Measurements from ENCODE around the gene MRPL12.

The MRPL12 gene

GRCh38 chr17:81702934-81703746, at the start of gene MRPL12:
Gene MRPL12 (plus strand): TSS chr17:81703367. CDS start chr17:81703502, 135 bp downstream.
- DNase-seq, result peak; percentile 94

DNA sequence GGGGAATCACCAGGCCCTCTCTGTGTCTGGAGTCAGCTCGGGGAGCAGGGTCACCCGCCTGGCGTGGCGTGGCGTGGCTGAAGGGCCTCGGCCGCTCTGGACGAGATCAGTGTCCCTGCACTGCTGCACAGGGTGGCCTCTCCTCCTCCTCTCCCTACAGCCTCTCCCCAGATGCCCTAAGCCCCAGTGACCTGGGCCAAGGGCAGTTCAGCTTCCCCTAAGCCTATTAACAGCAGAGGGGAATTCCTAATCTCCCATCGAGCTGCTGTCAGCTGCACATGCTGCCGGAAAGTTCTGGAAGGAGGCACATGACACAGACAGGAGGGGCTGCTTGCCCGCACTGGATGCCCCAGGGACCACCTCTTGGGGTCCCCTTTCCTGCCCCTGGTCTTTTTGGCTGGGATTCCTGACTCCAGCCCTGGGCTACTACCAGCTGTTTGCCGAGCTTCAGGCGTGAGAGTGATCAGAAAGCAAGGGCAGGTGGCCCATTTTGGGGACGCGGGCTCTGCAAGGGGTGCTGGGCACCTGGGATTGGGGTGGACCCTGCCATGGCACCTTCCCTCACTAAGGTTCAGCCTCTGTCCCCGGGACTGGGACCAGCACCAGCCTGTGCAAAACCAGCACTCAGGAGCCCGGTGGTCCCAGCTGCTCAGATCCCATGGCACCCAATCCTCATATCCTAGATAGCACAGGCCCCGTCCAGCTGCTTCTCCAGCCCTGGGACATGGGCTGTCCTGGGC, 47.6 kb upstream of the MRPL12 start:
- no peak for DNase-seq

DNA sequence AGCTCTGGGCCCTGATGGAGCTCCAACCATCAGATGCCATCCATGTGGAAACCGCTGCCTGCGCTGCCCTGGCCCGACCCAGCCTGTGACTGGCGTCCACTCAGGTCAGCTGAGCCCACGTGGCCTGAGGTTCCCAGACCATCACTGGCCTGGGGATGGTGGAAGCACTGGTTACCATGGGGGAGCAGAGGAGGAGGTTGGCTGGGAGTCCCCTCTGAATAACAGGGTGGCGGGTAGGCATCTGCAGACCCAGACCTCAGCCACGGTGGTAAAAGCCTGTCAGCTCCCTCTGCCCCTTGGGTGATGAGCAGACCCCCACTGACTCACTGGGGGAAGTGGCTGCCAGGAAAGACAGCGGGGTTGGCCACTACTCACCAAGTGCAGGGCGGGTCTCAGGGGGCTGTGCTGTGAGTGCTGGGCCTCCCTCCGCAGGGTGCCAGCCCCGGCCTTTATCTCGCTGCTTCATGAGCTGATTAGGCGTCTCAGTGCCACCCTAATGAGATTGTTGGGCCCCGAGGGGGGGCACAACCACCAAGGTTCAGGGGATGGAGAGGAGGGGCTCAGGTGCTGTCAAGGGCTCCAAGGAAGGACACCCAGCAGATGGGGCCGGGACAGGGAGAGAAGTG, 46.9 kb upstream of the MRPL12 start, which contains the start of gene PDE6G:
Gene PDE6G, minus strand, starts transcription at position 425 of the 626 bp plus-strand sequence. CDS start 3,237 bp downstream, outside the sequence.
- no peak for DNase-seq

GRCh38 chr17:81656835-81657234, 46.3 kb upstream of the MRPL12 start:
- DNase-seq, result no peak

DNA sequence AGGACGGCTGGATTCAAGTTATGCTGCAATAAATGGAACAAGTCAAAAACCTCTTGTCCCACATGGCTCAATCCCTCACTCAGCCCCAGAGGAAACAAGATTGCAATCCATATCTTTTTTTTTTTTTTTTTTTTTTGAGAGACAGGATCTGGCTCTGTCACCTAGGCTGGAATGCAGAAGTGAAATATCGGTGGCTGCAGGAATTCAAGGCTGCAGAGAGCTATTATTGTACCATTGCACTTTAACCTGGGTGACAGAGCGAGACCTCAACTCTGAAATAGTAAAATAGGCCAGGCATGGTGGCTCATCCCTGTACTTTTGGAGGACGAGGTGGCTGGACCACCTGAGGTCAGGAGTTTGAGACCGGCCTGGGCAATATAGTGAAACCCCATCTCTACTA, 44.1 kb upstream of the MRPL12 start:
- DNase-seq, result no peak

DNA sequence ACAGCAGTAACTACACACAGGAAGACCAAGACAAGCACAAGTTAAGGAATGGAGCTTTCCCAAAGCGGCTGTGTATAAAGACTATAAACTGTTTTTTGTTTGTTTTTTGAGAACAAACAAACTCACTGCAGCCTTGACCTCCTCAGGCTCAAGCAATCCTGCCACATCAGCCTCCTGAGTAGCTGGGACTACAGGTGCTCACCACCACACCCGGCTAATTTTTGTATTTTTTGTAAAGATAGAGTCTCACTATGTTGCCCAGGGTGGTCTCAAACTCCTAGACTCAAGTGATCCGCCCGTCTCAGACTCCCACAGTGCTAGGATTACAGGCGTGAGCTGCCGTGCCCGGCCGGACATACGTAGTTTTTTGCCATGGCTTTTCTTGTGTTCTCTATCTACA, 42.7 kb upstream of the MRPL12 start:
- no peak for DNase-seq

DNA sequence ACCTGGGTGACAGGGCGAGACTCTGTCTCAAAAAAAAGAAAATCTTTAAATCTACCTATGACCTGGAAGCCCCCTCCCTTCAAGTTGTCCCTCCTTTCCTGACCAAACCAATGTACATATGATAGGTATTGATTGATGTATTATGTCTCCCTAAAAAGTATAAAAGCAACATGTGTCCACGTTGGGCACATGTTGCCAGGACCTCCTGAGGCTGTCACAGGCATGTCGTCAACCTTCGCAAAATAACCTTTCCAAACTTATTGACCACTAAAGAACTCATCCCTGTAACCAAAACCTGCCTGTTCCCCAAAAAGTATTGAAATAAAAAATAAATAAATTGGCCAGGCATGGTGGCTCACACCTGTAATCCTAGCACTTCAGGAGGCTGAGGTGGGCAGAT, 41.2 kb upstream of the MRPL12 start:
- DNase-seq, result no peak

GRCh38 chr17:81664051-81664470, 39.1 kb upstream of the MRPL12 start:
- DNase-seq, result peak; percentile 66

GRCh38 chr17:81665205-81666091, 37.7 kb upstream of the MRPL12 start:
- DNase-seq, result peak; percentile 88

DNA sequence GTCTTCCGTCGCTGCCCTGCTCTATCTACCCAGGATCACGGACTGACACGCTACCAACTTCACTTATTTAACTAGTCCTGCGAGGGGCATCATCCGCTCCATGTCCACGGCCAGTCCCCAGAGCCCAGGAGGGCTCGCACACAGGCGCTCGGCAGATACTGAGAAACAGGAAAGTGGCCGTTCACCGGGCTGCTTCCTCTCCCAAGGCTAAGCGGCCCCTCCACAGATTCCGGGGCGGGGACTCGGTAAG, 37.1 kb upstream of the MRPL12 start:
- no peak for DNase-seq

GRCh38 chr17:81666342-81667191, 36.6 kb upstream of the MRPL12 start, which contains the start of the genes CCDC137 and OXLD1:
Gene CCDC137 (plus strand): TSS chr17:81666737. CDS start chr17:81666767, 30 bp downstream.
Gene OXLD1 (minus strand): TSS chr17:81666605. CDS start chr17:81666577, 28 bp downstream.
- peak; percentile 95 for DNase-seq

GRCh38 chr17:81667754-81668153, 35.4 kb upstream of the MRPL12 start:
- no peak for DNase-seq

- no peak for DNase-seq
These were observed 30.7 kb upstream of the MRPL12 start for GRCh38 chr17:81672504-81672903.

GRCh38 chr17:81672954-81673353, 30.2 kb upstream of the MRPL12 start:
- no peak for DNase-seq

- no peak for DNase-seq
These were observed 29.5 kb upstream of the MRPL12 start for GRCh38 chr17:81673561-81674258.

GRCh38 chr17:81675515-81676221, 27.5 kb upstream of the MRPL12 start:
- DNase-seq, result peak; percentile 71

- no peak for DNase-seq
These were observed 26.3 kb upstream of the MRPL12 start for GRCh38 chr17:81676906-81677305.

DNA sequence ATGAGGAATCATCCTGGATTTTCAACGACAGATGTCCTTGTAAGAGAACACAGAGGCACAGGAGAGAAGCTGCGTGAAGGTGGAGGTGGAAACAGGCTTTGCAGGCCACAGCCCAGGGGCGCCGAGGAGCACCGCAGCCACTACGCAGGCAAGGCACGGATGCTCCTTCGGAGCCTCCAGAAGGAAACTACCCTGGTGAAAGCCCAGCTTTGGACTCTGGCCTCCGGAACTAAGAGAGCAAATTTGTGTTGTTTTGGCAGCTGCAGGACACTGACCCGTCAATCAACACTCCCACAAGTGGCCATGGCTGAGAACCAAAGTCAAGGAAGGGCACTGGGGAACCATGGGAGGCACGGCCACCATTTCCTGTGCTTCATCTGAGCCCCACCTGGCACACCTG, 23.0 kb upstream of the MRPL12 start:
- no peak for DNase-seq

GRCh38 chr17:81681672-81682071, 21.5 kb upstream of the MRPL12 start:
- DNase-seq, result no peak

DNA sequence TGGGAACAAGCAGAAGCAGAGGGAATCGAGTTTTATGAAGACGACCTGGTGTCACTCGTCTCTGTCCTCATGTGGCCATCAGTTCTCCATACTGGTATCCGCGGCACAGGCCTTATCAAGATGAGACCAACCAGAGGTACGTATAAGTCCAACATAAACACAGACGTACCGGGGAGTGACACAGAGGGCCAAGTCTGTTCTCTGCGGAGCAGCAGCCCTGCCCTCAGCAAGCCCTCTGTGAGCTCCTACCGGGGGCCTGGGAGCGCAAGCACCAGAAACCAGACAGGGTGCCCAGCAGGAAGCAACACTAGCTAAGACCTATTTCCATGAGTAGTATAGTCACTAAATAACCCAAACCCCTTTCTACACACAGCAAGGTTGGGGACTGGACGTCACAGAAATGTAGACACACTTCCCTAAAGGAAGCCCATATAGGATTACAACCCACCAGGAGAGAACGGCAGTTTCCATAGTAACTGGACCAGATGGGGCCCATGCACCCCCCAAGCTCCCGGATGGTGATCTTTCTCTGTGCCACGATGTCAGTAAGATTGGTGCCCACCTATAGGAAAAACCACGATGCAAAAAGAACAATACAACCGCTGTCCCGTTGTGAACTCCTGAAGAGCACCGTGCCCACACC, 20.5 kb upstream of the MRPL12 start:
- no peak for DNase-seq
